ENCODE data around the gene PARVB. TPM values are rescaled to one million over a fixed set of nuclear protein-coding genes. Genes with fewer than 3 reads are reported as not detected.

The PARVB gene
- total RNA-seq, 1 donor from 2014 or later: 79.9 TPM

- TF ChIP-seq CTCF (conservative IDR thresholded peaks at IDR 0.05; ENCODE audit: low read depth, low read length): no peak
- no peak for DNase-seq (ENCODE audit: low read depth)
- no peak overlapping the region for H3K4me3 ChIP-seq (ENCODE audit: low read depth, low read length)
Measured at GRCh38 chr22:44031158-44031952, 7.3 kb downstream of the PARVB start.

GRCh38 chr22:44032126-44032730, 8.1 kb downstream of the PARVB start:
- DNase-seq (ENCODE audit: low read depth): no peak
- TF ChIP-seq CTCF (conservative IDR thresholded peaks at IDR 0.05; ENCODE audit: low read depth, low read length): no peak
- no peak overlapping the region for H3K4me3 ChIP-seq (ENCODE audit: low read depth, low read length)

GRCh38 chr22:44033287-44033686, 9.2 kb downstream of the PARVB start:
- no peak for TF ChIP-seq CTCF (conservative IDR thresholded peaks at IDR 0.05; ENCODE audit: low read depth, low read length)
- H3K4me3 ChIP-seq (ENCODE audit: low read depth, low read length): no peak overlapping the region
- DNase-seq (ENCODE audit: low read depth): no peak

DNA sequence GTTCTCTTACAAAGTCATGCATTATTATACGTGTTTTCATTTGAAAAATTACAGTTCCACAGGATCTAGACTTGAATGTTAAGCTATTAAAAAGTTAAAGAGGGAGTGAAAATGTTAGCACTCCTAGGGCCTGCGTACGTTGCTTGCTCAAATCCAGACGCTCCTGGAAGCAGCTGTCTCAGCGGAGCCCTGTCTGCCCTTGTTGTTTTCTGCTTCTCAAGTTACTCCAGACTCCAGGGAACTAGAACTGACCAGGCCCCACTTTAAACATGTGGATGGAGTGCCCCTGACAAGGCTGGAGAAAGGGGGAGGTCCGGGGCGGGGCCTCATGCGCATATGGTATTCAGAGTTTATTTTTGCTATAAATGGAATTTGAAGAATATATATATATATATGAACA, 9.6 kb downstream of the PARVB start:
- H3K4me3 ChIP-seq (ENCODE audit: low read depth, low read length): no peak overlapping the region
- DNase-seq (ENCODE audit: low read depth): no peak
- no peak for TF ChIP-seq CTCF (conservative IDR thresholded peaks at IDR 0.05; ENCODE audit: low read depth, low read length)

- no peak for TF ChIP-seq CTCF (conservative IDR thresholded peaks at IDR 0.05; ENCODE audit: low read depth, low read length)
- peak; percentile 67 for DNase-seq (ENCODE audit: low read depth)
- H3K4me3 ChIP-seq (ENCODE audit: low read depth, low read length): no peak overlapping the region
Measured at GRCh38 chr22:44037519-44038375, 13.6 kb downstream of the PARVB start.

GRCh38 chr22:44039566-44040171, 15.6 kb downstream of the PARVB start:
- no peak for TF ChIP-seq CTCF (conservative IDR thresholded peaks at IDR 0.05; ENCODE audit: low read depth, low read length)
- no peak for DNase-seq (ENCODE audit: low read depth)
- no peak overlapping the region for H3K4me3 ChIP-seq (ENCODE audit: low read depth, low read length)

All from epithelial cell of proximal tubule (primary cell).